H1 (cell line): Measurements from ENCODE around the gene RPUSD4. TPM values are rescaled to one million over a fixed set of nuclear protein-coding genes. Genes with fewer than 3 reads are reported as not detected.

Source experiments
- CTCF ChIA-PET: fragments of 300-600 bp; sonication (Branson Sonifier 250); formaldehyde crosslinking; loops from one replicate; lab custom pipeline; 2021; ENCODE audit not compliant: partially characterized antibody; lab: Charles Lee
- POLR2A ChIA-PET: fragments of 300-600 bp; sonication (Branson Sonifier 250); formaldehyde crosslinking; loops from one replicate; lab custom pipeline; 2021; ENCODE audit warnings: inconsistent platforms; ENCODE audit not compliant: partially characterized antibody; lab: Charles Lee
- DNase-seq, 2 experiments: peaks; one replicate each; pipeline versions ENCODE4 v3.0.0 to v3.0.0-alpha.2; 2010 to 2022; ENCODE audit warnings: low spot score in 2 of 2, low read depth in 1 of 2, mixed read lengths in 1 of 2
- FAIRE-seq: peaks from 2 replicates; lab custom pipeline; 2011; peaks lifted over from hg19 to GRCh38; lab: Jason Lieb, UNC
- H2AFZ ChIP-seq: 2 replicates; pipeline ENCODE4 v1.8.1; 2012; ENCODE audit warnings: low read length, inconsistent platforms
- H2AK5ac ChIP-seq: 2 replicates; pipeline ENCODE4 v1.6.1; 2013; ENCODE audit warnings: low read depth, low read length
- H2BK120ac ChIP-seq: replicated peaks from 2 replicates; pipeline ENCODE3; 2013; ENCODE audit warnings: low read depth, low read length, inconsistent platforms
- H2BK12ac ChIP-seq: 2 replicates; pipeline ENCODE4 v1.6.1; 2013; ENCODE audit warnings: low read depth, low read length
- H2BK15ac ChIP-seq: 2 replicates; pipeline ENCODE4 v1.6.1; 2013; ENCODE audit warnings: low read length
- H2BK20ac ChIP-seq: 2 replicates; pipeline ENCODE4 v1.6.1; 2013; ENCODE audit warnings: low read length
- H2BK5ac ChIP-seq: 2 replicates; pipeline ENCODE4 v1.6.1; 2013; ENCODE audit warnings: low read depth, low read length
- H3K14ac ChIP-seq: 2 replicates; pipeline ENCODE4 v1.6.1; 2013; ENCODE audit warnings: inconsistent platforms; ENCODE audit not compliant: insufficient read length
- H3K18ac ChIP-seq: 2 replicates; pipeline ENCODE4 v1.6.1; 2013; ENCODE audit warnings: low read length; ENCODE audit errors: extremely low read depth
- H3K23ac ChIP-seq: 2 replicates; pipeline ENCODE4 v1.6.1; 2013; ENCODE audit warnings: inconsistent platforms; ENCODE audit not compliant: insufficient read length
- H3K23me2 ChIP-seq: 2 replicates; pipeline ENCODE4 v1.6.1; 2013; ENCODE audit warnings: low read depth, low read length
- H3K27ac ChIP-seq: 2 replicates; pipeline ENCODE4 v1.6.1; 2011; ENCODE audit warnings: low read depth, low read length, inconsistent platforms
- H3K27me3 ChIP-seq, 4 experiments: replicated peaks in 1 of 4; 1 replicate in 1 of 4; 2 replicates in 3 of 4; pipeline versions ENCODE4 v1.6.1 to v1.8.1; 2011 to 2013; ENCODE audit warnings: low read length in 3 of 4, mild to moderate bottlenecking in 3 of 4, inconsistent platforms in 2 of 4, mixed read lengths in 2 of 4, moderate library complexity in 1 of 4; ENCODE audit not compliant: control insufficient read depth in 3 of 4, insufficient read depth in 3 of 4; ENCODE audit errors: extremely low read depth in 1 of 4
- H3K36me3 ChIP-seq, 4 experiments: 2 replicates each; pipeline versions ENCODE4 v1.6.1 to v1.8.1; 2011 to 2013; ENCODE audit warnings: mild to moderate bottlenecking in 4 of 4, low read length in 3 of 4, moderate library complexity in 2 of 4, control low read depth in 1 of 4, inconsistent platforms in 1 of 4; ENCODE audit not compliant: insufficient read depth in 4 of 4, control insufficient read depth in 2 of 4
- H3K4ac ChIP-seq: replicated peaks from 2 replicates; pipeline ENCODE3; 2013; ENCODE audit warnings: low read length, low read depth, mixed read lengths, inconsistent platforms; ENCODE audit not compliant: insufficient read length
- H3K4me1 ChIP-seq, 4 experiments: replicated peaks in 1 of 4; 1 replicate in 1 of 4; 2 replicates in 3 of 4; pipeline versions ENCODE4 v1.6.1 to v1.8.1; 2011 to 2013; ENCODE audit warnings: low read length in 3 of 4, inconsistent platforms in 2 of 4, mixed read lengths in 1 of 4; ENCODE audit not compliant: insufficient read depth in 4 of 4, control insufficient read depth in 3 of 4
- H3K4me2 ChIP-seq, 2 experiments: 2 replicates each; pipeline versions ENCODE4 v1.6.1 to v1.8.1; 2011 to 2013; ENCODE audit warnings: low read depth in 2 of 2, low read length in 2 of 2, control low read depth in 1 of 2, inconsistent platforms in 1 of 2, mild to moderate bottlenecking in 1 of 2; ENCODE audit not compliant: insufficient read depth in 1 of 2
- H3K4me3 ChIP-seq, 4 experiments: fragments of 200-600, 300-600 bp in 1 of 4; sonication (generic), shearing (Covaris generic), sonication (Bioruptor Twin) in 1 of 4; 2 replicates each; pipeline versions ENCODE4 v1.5.1 to v1.8.1; 2011 to 2016; ENCODE audit warnings: low read length in 4 of 4, low read depth in 3 of 4, control low read depth in 2 of 4, inconsistent platforms in 2 of 4, mild to moderate bottlenecking in 2 of 4, mixed read lengths in 1 of 4, moderate library complexity in 1 of 4; ENCODE audit not compliant: insufficient read depth in 2 of 4; ENCODE audit errors: extremely low read depth in 1 of 4
- H3K56ac ChIP-seq: replicated peaks from 2 replicates; pipeline ENCODE3; 2013; ENCODE audit warnings: low read depth, mild to moderate bottlenecking, mixed read lengths, low read length, inconsistent platforms; ENCODE audit not compliant: insufficient read length
- H3K79me1 ChIP-seq: 2 replicates; pipeline ENCODE4 v1.6.1; 2013; ENCODE audit warnings: low read depth, low read length, control low read depth
- H3K79me2 ChIP-seq, 2 experiments: 2 replicates each; pipeline versions ENCODE4 v1.6.1 to v1.8.1; 2012 to 2013; ENCODE audit warnings: low read length in 2 of 2, mild to moderate bottlenecking in 2 of 2, inconsistent platforms in 1 of 2; ENCODE audit not compliant: insufficient read depth in 2 of 2, control insufficient read depth in 1 of 2
- H3K9ac ChIP-seq, 4 experiments: replicated peaks in 1 of 4; 1 replicate in 1 of 4; 2 replicates in 3 of 4; pipeline versions ENCODE4 v1.6.1 to v1.8.1; 2011 to 2013; ENCODE audit warnings: low read depth in 3 of 4, low read length in 3 of 4, control low read depth in 2 of 4, mild to moderate bottlenecking in 2 of 4, moderate library complexity in 2 of 4, inconsistent platforms in 1 of 4; ENCODE audit errors: extremely low read depth in 1 of 4
- H3K9me3 ChIP-seq, 2 experiments: 2 replicates each; pipeline versions ENCODE4 v1.6.1 to v1.8.1; 2012 to 2013; ENCODE audit warnings: mild to moderate bottlenecking in 2 of 2, moderate library complexity in 2 of 2, control low read depth in 1 of 2, inconsistent platforms in 1 of 2, low read depth in 1 of 2, low read length in 1 of 2, mixed read lengths in 1 of 2; ENCODE audit not compliant: insufficient read depth in 2 of 2
- H4K20me1 ChIP-seq, 2 experiments: replicated peaks in 1 of 2; 2 replicates each; pipeline versions ENCODE3 to v1.8.1; 2011 to 2013; ENCODE audit warnings: inconsistent platforms in 2 of 2, low read length in 2 of 2, mild to moderate bottlenecking in 1 of 2; ENCODE audit not compliant: insufficient read depth in 2 of 2, control insufficient read depth in 1 of 2
- H4K5ac ChIP-seq: 2 replicates; pipeline ENCODE4 v1.6.1; 2013; ENCODE audit warnings: low read length, low read depth, mixed read lengths, inconsistent platforms; ENCODE audit not compliant: insufficient read length
- H4K8ac ChIP-seq: 2 replicates; pipeline ENCODE4 v1.8.0; 2013; ENCODE audit warnings: mild to moderate bottlenecking, moderate library complexity, low read length, inconsistent platforms; ENCODE audit not compliant: insufficient read depth; ENCODE audit errors: extremely low read depth
- H4K91ac ChIP-seq: replicated peaks from 2 replicates; pipeline ENCODE3; 2013; ENCODE audit warnings: low read length, mixed read lengths, inconsistent platforms; ENCODE audit not compliant: insufficient read length
- EGR1 ChIP-seq: IDR thresholded peaks from 2 replicates; pipeline ENCODE4 v1.6.1; 2011; ENCODE audit warnings: low read depth, low read length, borderline replicate concordance
- HDAC2 ChIP-seq, 2 experiments: fragments of 300-600 bp in 1 of 2; sonication (generic) in 1 of 2; IDR thresholded peaks; 2 replicates each; pipeline ENCODE4 v1.6.1; 2011 to 2012; ENCODE audit warnings: low read depth in 2 of 2, low read length in 2 of 2, mild to moderate bottlenecking in 2 of 2, moderate library complexity in 2 of 2, borderline replicate concordance in 1 of 2, inconsistent platforms in 1 of 2
- KDM1A ChIP-seq: fragments of 200-600, 300-600 bp; sonication (generic); IDR thresholded peaks from 2 replicates; pipeline ENCODE4 v1.7.1; 2016; ENCODE audit warnings: mild to moderate bottlenecking, low read length, borderline replicate concordance
- WGBS, 2 experiments: shearing (Covaris generic) in 1 of 2; methylation state at CpG; one replicate each; pipeline versions ENCODE4 v1.1.6 to v1.1.7; 2013 to 2015; ENCODE audit warnings: low lambda C conversion rate in 2 of 2, mixed read lengths in 2 of 2, inconsistent platforms in 1 of 2, low coverage in 1 of 2, missing lambda C conversion rate in 1 of 2; ENCODE audit not compliant: insufficient replicate concordance in 2 of 2, insufficient coverage in 1 of 2, insufficient read length in 1 of 2; ENCODE audit errors: extremely low coverage in 1 of 2, missing lambda C conversion rate in 1 of 2; 5-methylcytosine and 5-hydroxymethylcytosine counted together
- polyA plus RNA-seq, 7 experiments: library from polyadenylated mRNA; depleted of rRNA in 3 of 7; stranded (reverse) in 5 of 7; unstranded in 2 of 7; fragments of >200 nt in 5 of 7; fragments of 200-250 nt in 2 of 7; gene quantifications; 1 replicate in 5 of 7; 2 replicates in 1 of 7; 4 replicates in 1 of 7; pipeline versions ENCODE4 v1.2.1 to v1.2.3, GENCODE V29; 2011 to 2013; ENCODE audit warnings: missing spikeins in 2 of 7, mixed read lengths in 2 of 7
- total RNA-seq: library from RNA; stranded (reverse); fragmentation: NEBNext Ultra II Directional; extraction: Animal tissue kit (Norgen Biotek cat#: 25700); gene quantifications from 2 replicates; pipeline ENCODE4 v1.2.1, GENCODE V29; 2021

Gene RPUSD4
- total and polyA plus RNA-seq, 2 of the 8 experiments (the other 6 are each of a cell fraction or from before 2014, with no cell fraction given), result 36.1 to 50.7 TPM

GRCh38 chr11:126193038-126193478 lies 18.4 kb downstream of the RPUSD4 start:
- POLR2A ChIA-PET, result interaction anchor here (1.2 to 1.4 kb wide), 3 partner anchors 10 to 131 kb away, joined by 3 to 4 read pairs (median 3); no protein-coding TSS in a partner anchor
- 86% methylated on average over 16 of the region's 16 CpGs; no CpG with 5 or more reads in 1 of the 2 experiments for WGBS, 2 experiments
- H3K9ac ChIP-seq, result no peak overlapping the region
- no peak overlapping the region for H3K56ac ChIP-seq
- no peak overlapping the region for H4K91ac ChIP-seq
- no peaks in the 10 kb centered on the region; the same call in 1 of the 2 replicates for H3K79me1 ChIP-seq
- no peak overlapping the region for H3K4me3 ChIP-seq
- DNase-seq, result no peak
- no peak for FAIRE-seq
- no peak overlapping the region for H2BK20ac ChIP-seq
- no peaks in the 10 kb centered on the region for H3K27me3 ChIP-seq
- no peak overlapping the region for H3K23ac ChIP-seq
- H3K4me1 ChIP-seq, result no peaks in the 10 kb centered on the region; a peak in 1 of 7 replicates
- H3K27ac ChIP-seq, result no peak overlapping the region
- peaks cover 0 to 4% of the 10 kb centered on the region in 2 experiments for H4K20me1 ChIP-seq
- no peak overlapping the region for H3K18ac ChIP-seq
- H3K23me2 ChIP-seq, result no peaks in the 10 kb centered on the region
- no peak overlapping the region for H2BK15ac ChIP-seq
- no peak overlapping the region for H3K4ac ChIP-seq
- H3K4me2 ChIP-seq, result no peak overlapping the region
- H2BK120ac ChIP-seq, result no peak overlapping the region
- no peak overlapping the region for H2AFZ ChIP-seq
- H2AK5ac ChIP-seq, result no peak overlapping the region
- TF ChIP-seq HDAC2 (IDR thresholded peaks at IDR 0.05; ENCODE audit: borderline replicate concordance in 1 of 2, low read depth in 2 of 2, low read length in 2 of 2) (no peak), KDM1A (no peak), EGR1 (no peak)
- TF ChIP-seq, all 59 proteins: peak for 0
- Histone ChIP-seq H3K9me3 (peaks cover 9 to 11% of the 10 kb centered on the region in 2 experiments), H3K36me3 (peaks cover 5 to 26% (median 23%) of the 10 kb centered on the region in 4 experiments; a peak in 6 of 8 replicates), H4K8ac (no peak overlapping the region), H4K5ac (no peak overlapping the region), H3K79me2 (no peaks in the 10 kb centered on the region), H2BK12ac (no peak overlapping the region), H3K14ac (no peak overlapping the region), H2BK5ac (no peak overlapping the region)
- CTCF ChIA-PET, result interaction anchor here (0.6 to 12.5 kb wide), 46 partner anchors 8 to 287 kb away, joined by 3 to 118 read pairs (median 4); partner anchors contain the start of gene TIRAP
